Measurements from ENCODE around the gene MYNN. TPM values are rescaled to one million over a fixed set of nuclear protein-coding genes. Genes with fewer than 3 reads are reported as not detected.

MYNN gene
- total RNA-seq, 2 experiments from 2014 or later, result 14.8 to 16.4 TPM

GRCh38 chr3:169822091-169822490, 48.9 kb downstream of the MYNN start:
- H3K4me1 Mint-ChIP-seq, result no peaks in the 10 kb centered on the region
- DNase-seq, result no peak
- H3K4me3 Mint-ChIP-seq, result no peak overlapping the region
- POLR2A ChIA-PET, result no interaction called here
- peaks cover 23% of the 10 kb centered on the region for H3K27me3 Mint-ChIP-seq
- no peaks in the 10 kb centered on the region for H3K9me3 Mint-ChIP-seq
- no peaks in the 10 kb centered on the region for H3K36me3 Mint-ChIP-seq (ENCODE audit: low read depth)
- CTCF ChIA-PET, result interaction anchor here (1.0 to 1.8 kb wide), 2 partner anchors 8 to 28 kb away, joined by 5 read pairs; no protein-coding TSS in a partner anchor
- H3K27ac Mint-ChIP-seq, result no peak overlapping the region

- POLR2A ChIA-PET, result no interaction called here
- Mint-ChIP-seq H3K4me3 (no peak overlapping the region), H3K27ac (no peak overlapping the region), H3K9me3 (no peaks in the 10 kb centered on the region), H3K27me3 (peaks cover 22% of the 10 kb centered on the region), H3K4me1 (no peaks in the 10 kb centered on the region), H3K36me3 (ENCODE audit: low read depth) (no peaks in the 10 kb centered on the region)
- CTCF ChIA-PET, result interaction anchor here (0.7 to 1.8 kb wide), 3 partner anchors 9 to 28 kb away, joined by 5 to 7 read pairs (median 5); no protein-coding TSS in a partner anchor
- DNase-seq, result no peak
Measured at GRCh38 chr3:169822540-169822939, 49.3 kb downstream of the MYNN start.

GRCh38 chr3:169822983-169823382, 49.8 kb downstream of the MYNN start:
- H3K9me3 Mint-ChIP-seq, result no peaks in the 10 kb centered on the region
- ChIA-PET CTCF (interaction anchor here (0.7 to 1.8 kb wide), 3 partner anchors 9 to 28 kb away, joined by 5 to 7 read pairs (median 5); no protein-coding TSS in a partner anchor), POLR2A (no interaction called here)
- H3K27ac Mint-ChIP-seq, result no peak overlapping the region
- no peak for DNase-seq
- H3K36me3 Mint-ChIP-seq (ENCODE audit: low read depth), result no peaks in the 10 kb centered on the region
- H3K4me1 Mint-ChIP-seq, result no peaks in the 10 kb centered on the region
- peaks cover 19% of the 10 kb centered on the region for H3K27me3 Mint-ChIP-seq
- H3K4me3 Mint-ChIP-seq, result no peak overlapping the region

- Mint-ChIP-seq H3K4me3 (no peak overlapping the region), H3K27ac (no peak overlapping the region), H3K27me3 (peaks cover 6% of the 10 kb centered on the region), H3K9me3 (no peaks in the 10 kb centered on the region), H3K36me3 (ENCODE audit: low read depth) (no peaks in the 10 kb centered on the region), H3K4me1 (peaks cover 9% of the 10 kb centered on the region)
- ChIA-PET CTCF (interaction anchor here (0.6 to 1.2 kb wide), 2 partner anchors 10 to 607 kb away, joined by 3 read pairs; no protein-coding TSS in a partner anchor), POLR2A (no interaction called here)
- no peak for DNase-seq
Measured at GRCh38 chr3:169825316-169825715, 52.1 kb downstream of the MYNN start.

DNA sequence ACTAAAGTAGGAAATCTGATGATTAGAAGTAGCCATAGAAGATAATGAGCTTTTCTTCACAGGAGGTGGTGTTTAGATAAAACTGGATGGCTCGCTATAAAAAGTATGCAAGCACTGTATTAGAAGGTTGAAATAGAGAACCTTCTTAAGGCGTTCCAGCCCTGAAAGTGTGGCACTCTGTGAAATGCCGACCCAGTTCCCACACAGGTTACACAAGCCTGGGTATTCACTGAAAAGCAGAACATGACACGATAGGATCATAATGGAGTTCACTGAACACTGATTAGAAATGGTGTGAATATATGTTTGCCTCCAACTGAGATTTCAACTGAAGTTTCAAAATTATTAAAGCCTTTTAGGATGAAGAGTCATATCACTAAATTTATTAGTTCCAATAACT, 54.5 kb downstream of the MYNN start:
- Mint-ChIP-seq H3K27me3 (peaks cover 4% of the 10 kb centered on the region), H3K4me3 (no peak overlapping the region), H3K27ac (no peak overlapping the region), H3K36me3 (ENCODE audit: low read depth) (no peaks in the 10 kb centered on the region), H3K9me3 (no peaks in the 10 kb centered on the region), H3K4me1 (peaks cover 9% of the 10 kb centered on the region)
- DNase-seq, result no peak
- ChIA-PET CTCF (no interaction called here), POLR2A (no interaction called here)

GRCh38 chr3:169835533-169835932, 62.3 kb downstream of the MYNN start:
- Mint-ChIP-seq H3K27me3 (peaks cover 5% of the 10 kb centered on the region), H3K4me1 (no peaks in the 10 kb centered on the region), H3K27ac (no peak overlapping the region), H3K9me3 (no peaks in the 10 kb centered on the region), H3K36me3 (ENCODE audit: low read depth) (no peaks in the 10 kb centered on the region), H3K4me3 (no peak overlapping the region)
- CTCF ChIA-PET, result interaction anchor here (1.5 kb wide), 1 partner anchor 75 kb away, joined by 3 read pairs; no protein-coding TSS in a partner anchor
- DNase-seq, result no peak
- POLR2A ChIA-PET, result no interaction called here

- CTCF ChIA-PET, result interaction anchor here (0.6 to 1.5 kb wide), 2 partner anchors 74 to 182 kb away, joined by 3 read pairs; no protein-coding TSS in a partner anchor
- H3K4me1 Mint-ChIP-seq, result no peaks in the 10 kb centered on the region
- H3K4me3 Mint-ChIP-seq, result no peak overlapping the region
- H3K9me3 Mint-ChIP-seq, result no peaks in the 10 kb centered on the region
- H3K27me3 Mint-ChIP-seq, result peaks cover 8% of the 10 kb centered on the region
- H3K36me3 Mint-ChIP-seq (ENCODE audit: low read depth), result no peaks in the 10 kb centered on the region
- POLR2A ChIA-PET, result no interaction called here
- no peak overlapping the region for H3K27ac Mint-ChIP-seq
- no peak for DNase-seq
Measured at GRCh38 chr3:169836078-169836941, 63.1 kb downstream of the MYNN start.

- POLR2A ChIA-PET, result no interaction called here
- Mint-ChIP-seq H3K36me3 (ENCODE audit: low read depth) (no peaks in the 10 kb centered on the region), H3K27ac (no peak overlapping the region), H3K27me3 (peaks cover 8% of the 10 kb centered on the region), H3K4me3 (no peak overlapping the region), H3K4me1 (no peaks in the 10 kb centered on the region), H3K9me3 (no peaks in the 10 kb centered on the region)
- CTCF ChIA-PET, result no interaction called here
- DNase-seq, result no peak
Measured at GRCh38 chr3:169836942-169837275, 63.7 kb downstream of the MYNN start.

GRCh38 chr3:169838511-169839030, 65.4 kb downstream of the MYNN start:
- no peak overlapping the region for H3K27ac Mint-ChIP-seq
- H3K36me3 Mint-ChIP-seq (ENCODE audit: low read depth), result no peaks in the 10 kb centered on the region
- ChIA-PET POLR2A (no interaction called here), CTCF (no interaction called here)
- H3K9me3 Mint-ChIP-seq, result no peaks in the 10 kb centered on the region
- H3K4me3 Mint-ChIP-seq, result no peak overlapping the region
- no peaks in the 10 kb centered on the region for H3K4me1 Mint-ChIP-seq
- H3K27me3 Mint-ChIP-seq, result peaks cover 8% of the 10 kb centered on the region
- DNase-seq, result no peak

Other genes with a start within 250 kb of the MYNN start
- not detected for gene MECOM, start 109.7 kb upstream of the MYNN start, total RNA-seq
- 1 to 10 TPM; 1.8 to 4.6 TPM for gene TERC, start 8.3 kb upstream of the MYNN start, total RNA-seq
- gene ACTRT3, start 3.8 kb upstream of the MYNN start, total RNA-seq, result under 1 TPM; 0.20 to 0.23 TPM
- not detected for gene LRRIQ4, start 39.5 kb downstream of the MYNN start, total RNA-seq
- gene LRRC34, start 39.5 kb downstream of the MYNN start, total RNA-seq, result 1 to 10 TPM; 3.4 to 4.7 TPM
- not detected for gene LRRC31, start 96.5 kb downstream of the MYNN start, total RNA-seq
- not detected for gene SAMD7, start 138.2 kb downstream of the MYNN start, total RNA-seq
- gene SEC62, start 193.4 kb downstream of the MYNN start, total RNA-seq, result 10 to 100 TPM; 61.0 to 63.1 TPM